SK-N-SH (cell line): ENCODE measurements around the gene AFAP1. TPM values are rescaled to one million over a fixed set of nuclear protein-coding genes. Genes with fewer than 3 reads are reported as not detected.

ENCODE experiments used
- CTCF ChIA-PET: fragments of 300-600, 350-600 bp; formaldehyde crosslinking; extraction: SDS; loops from one replicate; lab custom pipeline; 2021; lab: Yijun Ruan, JAX
- POLR2A ChIA-PET: fragments of 350-600 bp; sonication (Branson Sonifier 250); formaldehyde crosslinking; extraction: SDS; loops from one replicate; lab custom pipeline; 2020; ENCODE audit warnings: antibody characterized with exemption, inconsistent platforms; lab: Yijun Ruan, JAX
- DNase-seq: peaks from one replicate; pipeline ENCODE4 v3.0.0; 2012
- H2AFZ ChIP-seq: fragments of 200-600 bp; sonication (generic); 2 replicates; pipeline ENCODE4 v1.8.1; 2016; ENCODE audit warnings: antibody characterized with exemption, mild to moderate bottlenecking, low read depth
- H3F3A ChIP-seq: fragments of 200-600 bp; sonication (generic); replicated peaks from 2 replicates; pipeline ENCODE3; 2016; ENCODE audit warnings: antibody characterized with exemption, mild to moderate bottlenecking; ENCODE audit not compliant: insufficient read depth
- H3K27ac ChIP-seq, 2 experiments: fragments of 200-500 bp in 1 of 2; fragments of 200-600 bp in 1 of 2; sonication (Bioruptor generic) in 1 of 2; sonication (generic), shearing (Covaris generic) in 1 of 2; 2 replicates each; pipeline versions ENCODE4 v1.5.1 to v1.6.1; 2014 to 2016; ENCODE audit warnings: low read depth in 2 of 2, inconsistent platforms in 1 of 2, low read length in 1 of 2, mild to moderate bottlenecking in 1 of 2, mixed read lengths in 1 of 2
- H3K27me3 ChIP-seq: fragments of 200-600 bp; sonication (generic), shearing (Covaris generic); 2 replicates; pipeline ENCODE4 v1.6.1; 2016; ENCODE audit warnings: mixed run types; ENCODE audit not compliant: insufficient read depth
- H3K36me3 ChIP-seq, 2 experiments: fragments of 200-500 bp in 1 of 2; fragments of 200-600 bp in 1 of 2; sonication (Bioruptor generic) in 1 of 2; sonication (generic) in 1 of 2; replicated peaks in 1 of 2; 2 replicates each; pipeline versions ENCODE3 to v1.5.1; 2014 to 2016; ENCODE audit warnings: low read length in 1 of 2, mild to moderate bottlenecking in 1 of 2; ENCODE audit not compliant: insufficient read depth in 2 of 2, control insufficient read depth in 1 of 2
- H3K4me1 ChIP-seq, 2 experiments: fragments of 200-500 bp in 1 of 2; fragments of 200-600 bp in 1 of 2; sonication (Bioruptor generic) in 1 of 2; sonication (generic), shearing (Covaris generic) in 1 of 2; 2 replicates each; pipeline versions ENCODE4 v1.5.1 to v1.6.1; 2014 to 2016; ENCODE audit warnings: low read depth in 1 of 2, low read length in 1 of 2, mixed run types in 1 of 2; ENCODE audit not compliant: insufficient read depth in 2 of 2, control insufficient read depth in 1 of 2
- H3K4me2 ChIP-seq: fragments of 200-600 bp; sonication (generic), shearing (Covaris generic); 2 replicates; pipeline ENCODE4 v1.6.1; 2017; ENCODE audit warnings: mixed run types
- H3K4me3 ChIP-seq, 2 experiments: fragments of 200-500 bp in 1 of 2; fragments of 200-600 bp in 1 of 2; sonication (Bioruptor generic) in 1 of 2; sonication (generic), shearing (Covaris generic) in 1 of 2; 2 replicates each; pipeline versions ENCODE4 v1.5.1 to v1.8.1; 2014 to 2016; ENCODE audit warnings: low read depth in 2 of 2, inconsistent platforms in 1 of 2, low read length in 1 of 2, mild to moderate bottlenecking in 1 of 2, mixed read lengths in 1 of 2, moderate library complexity in 1 of 2
- H3K79me2 ChIP-seq: fragments of 200-600 bp; sonication (generic); 2 replicates; pipeline ENCODE4 v1.8.1; 2017; ENCODE audit warnings: mild to moderate bottlenecking; ENCODE audit not compliant: insufficient read depth
- H3K9ac ChIP-seq: fragments of 200-600 bp; sonication (generic); 2 replicates; pipeline ENCODE4 v1.6.1; 2017; ENCODE audit warnings: mixed run types
- H3K9me2 ChIP-seq: fragments of 200-600 bp; sonication (generic); 2 replicates; pipeline ENCODE4 v1.6.1; 2017; ENCODE audit warnings: mixed run types
- H3K9me3 ChIP-seq: fragments of 200-600 bp; sonication (generic); 2 replicates; pipeline ENCODE4 v1.6.1; 2017; ENCODE audit warnings: mixed run types, mild to moderate bottlenecking, moderate library complexity
- H4K20me1 ChIP-seq: fragments of 200-600 bp; sonication (generic); 2 replicates; pipeline ENCODE4 v1.6.1; 2017; ENCODE audit warnings: mild to moderate bottlenecking, mixed run types; ENCODE audit not compliant: insufficient read depth
- CHD2 ChIP-seq: fragments of 150-350 bp; IDR thresholded peaks from 2 replicates; pipeline ENCODE4 v1.6.1; 2018; ENCODE audit warnings: low read length; ENCODE audit not compliant: partially characterized antibody
- EP300 ChIP-seq, 2 experiments: IDR thresholded peaks; 2 replicates each; pipeline versions ENCODE4 v1.4.0 to v1.6.1; 2012; ENCODE audit warnings: borderline replicate concordance in 1 of 2, low read depth in 1 of 2, low read length in 1 of 2
- EZH2phosphoT487 ChIP-seq: fragments of 200-600 bp; sonication (generic); IDR thresholded peaks from 2 replicates; pipeline ENCODE4 v1.6.1; 2017; ENCODE audit warnings: low read depth, mixed run types, mild to moderate bottlenecking, antibody characterized with exemption, moderate library complexity, borderline replicate concordance
- FOSL2 ChIP-seq: IDR thresholded peaks from 2 replicates; pipeline ENCODE4 v1.4.0; 2012; ENCODE audit warnings: low read depth, mild to moderate bottlenecking, moderate library complexity, borderline replicate concordance
- FOXJ3 ChIP-seq: sonication (generic); formaldehyde crosslinking; IDR thresholded peaks from 2 replicates; pipeline ENCODE4 v1.5.1; 2020; ENCODE audit warnings: mild to moderate bottlenecking, missing genetic modification reagents
- FOXM1 ChIP-seq: IDR thresholded peaks from 2 replicates; pipeline ENCODE4 v1.4.0; 2012; ENCODE audit warnings: low read depth, mild to moderate bottlenecking
- GABPA ChIP-seq: IDR thresholded peaks from 2 replicates; pipeline ENCODE4 v1.4.0; 2012; ENCODE audit warnings: low read depth, mild to moderate bottlenecking
- GATA2 ChIP-seq: sonication (generic); formaldehyde crosslinking; IDR thresholded peaks from 2 replicates; pipeline ENCODE4 v1.5.0; 2020; ENCODE audit warnings: mild to moderate bottlenecking, missing genetic modification reagents
- JUND ChIP-seq: IDR thresholded peaks from 2 replicates; pipeline ENCODE4 v1.4.0; 2012
- NRF1 ChIP-seq: IDR thresholded peaks from 2 replicates; pipeline ENCODE4 v1.6.1; 2012; ENCODE audit warnings: low read depth, mild to moderate bottlenecking, low read length
- POLR2AphosphoS5 ChIP-seq: IDR thresholded peaks from 2 replicates; pipeline ENCODE4 v1.6.1; 2012; ENCODE audit warnings: low read depth, low read length
- RAD21 ChIP-seq: IDR thresholded peaks from 2 replicates; pipeline ENCODE4 v1.6.1; 2012; ENCODE audit warnings: mild to moderate bottlenecking, low read length
- RCOR1 ChIP-seq: fragments of 150-350 bp; IDR thresholded peaks from 2 replicates; pipeline ENCODE4 v1.6.1; 2017; ENCODE audit warnings: antibody characterized with exemption, low read length
- SIN3A ChIP-seq: IDR thresholded peaks from 2 replicates; pipeline ENCODE4 v1.6.1; 2012; ENCODE audit warnings: low read depth, mild to moderate bottlenecking, low read length, moderate library complexity, borderline replicate concordance
- SMC3 ChIP-seq: IDR thresholded peaks from 2 replicates; pipeline ENCODE4 v1.6.1; 2012; ENCODE audit warnings: low read depth, low read length, improper control_type of control experiment
- TEAD4 ChIP-seq: IDR thresholded peaks from 2 replicates; pipeline ENCODE4 v1.4.0; 2012; ENCODE audit warnings: mild to moderate bottlenecking, borderline replicate concordance; ENCODE audit not compliant: insufficient read depth
- WGBS: methylation state at CpG from one replicate; pipeline ENCODE4 v1.1.6; 2017; ENCODE audit warnings: low lambda C conversion rate; 5-methylcytosine and 5-hydroxymethylcytosine counted together
- polyA plus RNA-seq, 3 experiments: library from polyadenylated mRNA; depleted of rRNA; stranded (reverse); fragments of >200 nt; gene quantifications; 2 replicates each; pipeline ENCODE4 v1.2.3, GENCODE V29; 2012
- TF ChIP-seq, protein P1 (sequence below): IDR thresholded peaks from 2 replicates; pipeline ENCODE4 v1.4.0; 2012; ENCODE audit warnings: low read depth, borderline replicate concordance
- TF ChIP-seq, protein P2 (sequence below): fragments of 150-350 bp; IDR thresholded peaks from 2 replicates; pipeline ENCODE4 v1.6.1; 2016; ENCODE audit warnings: mild to moderate bottlenecking, low read depth, low read length

AFAP1 gene
- polyA plus RNA-seq, 1 of the 3 experiments (the other 2 are of a cell fraction): 67.9 TPM

DNA sequence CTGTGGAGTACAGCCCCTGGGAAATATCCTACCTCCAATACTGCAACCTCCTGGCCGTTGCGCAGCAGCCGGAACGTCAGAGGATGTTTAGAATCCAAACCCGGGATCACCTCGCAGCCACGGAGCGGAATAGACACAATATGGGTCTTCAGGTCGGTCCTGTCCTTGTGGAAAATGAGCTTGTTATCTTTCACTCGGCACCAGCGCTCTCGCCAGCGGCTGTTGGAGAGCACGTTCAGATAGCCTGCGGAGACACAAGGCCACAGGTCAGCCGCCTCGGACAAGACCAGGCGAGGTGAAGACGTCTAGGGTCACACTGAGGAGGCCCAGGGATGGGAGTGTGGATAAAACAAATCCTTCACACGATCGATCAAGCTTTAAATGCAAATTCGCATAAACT, 139.3 kb downstream of the AFAP1 start:
- CTCF ChIA-PET: interaction anchor here (1.0 to 13.1 kb wide), 8 partner anchors 20 to 210 kb away, joined by 3 to 231 read pairs (median 136); partner anchors contain the start of gene AFAP1
- Histone ChIP-seq H3K9me2 (no peaks in the 10 kb centered on the region), H3K79me2 (peaks cover 92% of the 10 kb centered on the region), H3K36me3 (peaks cover 62 to 72% of the 10 kb centered on the region in 2 experiments), H3K4me1 (peaks cover 11 to 13% of the 10 kb centered on the region in 2 experiments; a peak in 3 of 4 replicates), H2AFZ (no peak overlapping the region), H3K27me3 (no peaks in the 10 kb centered on the region), H3K9me3 (no peaks in the 10 kb centered on the region), H4K20me1 (peaks cover 10% of the 10 kb centered on the region), H3F3A (peaks cover 43% of the 10 kb centered on the region), H3K4me2 (no peak overlapping the region), H3K9ac (no peak overlapping the region), H3K27ac (no peak overlapping the region; a peak in 1 of 4 replicates), H3K4me3 (no peak overlapping the region)
- POLR2A ChIA-PET: no interaction called here
- no peak for TF ChIP-seq GATA2 (CRISPR knock-in tag)
- no peak for TF ChIP-seq GABPA
- TF ChIP-seq, protein P1, sequence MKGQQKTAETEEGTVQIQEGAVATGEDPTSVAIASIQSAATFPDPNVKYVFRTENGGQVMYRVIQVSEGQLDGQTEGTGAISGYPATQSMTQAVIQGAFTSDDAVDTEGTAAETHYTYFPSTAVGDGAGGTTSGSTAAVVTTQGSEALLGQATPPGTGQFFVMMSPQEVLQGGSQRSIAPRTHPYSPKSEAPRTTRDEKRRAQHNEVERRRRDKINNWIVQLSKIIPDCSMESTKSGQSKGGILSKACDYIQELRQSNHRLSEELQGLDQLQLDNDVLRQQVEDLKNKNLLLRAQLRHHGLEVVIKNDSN: no peak
- no peak for TF ChIP-seq RAD21
- TF ChIP-seq SIN3A: no peak
- TF ChIP-seq FOXM1: no peak
- no peak for TF ChIP-seq JUND
- no peak for TF ChIP-seq TEAD4
- TF ChIP-seq EP300 (IDR thresholded peaks at IDR 0.05; ENCODE audit: borderline replicate concordance in 1 of 2, low read depth in 1 of 2, low read length in 1 of 2): no peak
- no peak for TF ChIP-seq EZH2phosphoT487
- TF ChIP-seq RCOR1: no peak
- TF ChIP-seq CHD2: no peak
- no peak for TF ChIP-seq POLR2AphosphoS5
- no peak for TF ChIP-seq FOXJ3 (CRISPR knock-in tag)
- TF ChIP-seq, protein P2, sequence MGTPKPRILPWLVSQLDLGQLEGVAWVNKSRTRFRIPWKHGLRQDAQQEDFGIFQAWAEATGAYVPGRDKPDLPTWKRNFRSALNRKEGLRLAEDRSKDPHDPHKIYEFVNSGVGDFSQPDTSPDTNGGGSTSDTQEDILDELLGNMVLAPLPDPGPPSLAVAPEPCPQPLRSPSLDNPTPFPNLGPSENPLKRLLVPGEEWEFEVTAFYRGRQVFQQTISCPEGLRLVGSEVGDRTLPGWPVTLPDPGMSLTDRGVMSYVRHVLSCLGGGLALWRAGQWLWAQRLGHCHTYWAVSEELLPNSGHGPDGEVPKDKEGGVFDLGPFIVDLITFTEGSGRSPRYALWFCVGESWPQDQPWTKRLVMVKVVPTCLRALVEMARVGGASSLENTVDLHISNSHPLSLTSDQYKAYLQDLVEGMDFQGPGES: no peak
- no peak for TF ChIP-seq SMC3
- 96% methylated on average over 21 of the region's 22 CpGs for WGBS
- no peak for DNase-seq

DNA sequence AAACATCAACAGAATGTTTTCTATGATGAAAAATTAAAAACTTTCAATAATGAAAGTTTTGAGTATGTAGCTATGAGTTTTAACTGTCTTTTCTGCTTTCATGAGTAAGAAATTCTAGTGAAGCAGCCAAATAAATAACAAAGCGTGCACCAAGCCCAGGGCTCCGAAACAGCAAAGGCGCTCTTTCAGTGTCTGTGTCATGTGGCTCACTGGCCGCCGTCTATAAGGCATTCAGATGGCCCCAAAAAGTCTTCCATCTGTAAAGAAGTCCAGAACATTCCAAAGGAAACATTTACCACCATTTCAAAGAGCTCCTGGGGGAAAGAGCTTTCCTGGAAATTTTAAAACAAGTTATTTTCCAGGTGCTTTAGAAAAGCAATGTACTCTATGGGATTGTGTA, 139.9 kb downstream of the AFAP1 start:
- H3F3A ChIP-seq: peaks cover 41% of the 10 kb centered on the region
- ChIA-PET CTCF (interaction anchor here (1.0 to 13.1 kb wide), 7 partner anchors 20 to 187 kb away, joined by 3 to 231 read pairs (median 137); partner anchors contain the start of gene AFAP1), POLR2A (no interaction called here)
- no peak overlapping the region for H3K4me2 ChIP-seq
- H3K4me1 ChIP-seq: peaks cover 6 to 8% of the 10 kb centered on the region in 2 experiments; a peak in 3 of 4 replicates
- DNase-seq: no peak
- peaks cover 63 to 79% of the 10 kb centered on the region in 2 experiments for H3K36me3 ChIP-seq
- no peak for TF ChIP-seq JUND
- no peak for TF ChIP-seq POLR2AphosphoS5
- TF ChIP-seq NRF1: no peak
- TF ChIP-seq GATA2 (CRISPR knock-in tag): no peak
- no peak for TF ChIP-seq FOSL2
- no peaks in the 10 kb centered on the region for H3K27me3 ChIP-seq
- no peak overlapping the region; a peak in 1 of 4 replicates for H3K27ac ChIP-seq
- H3K9ac ChIP-seq: no peak overlapping the region
- H3K79me2 ChIP-seq: peaks cover 92% of the 10 kb centered on the region
- no peak overlapping the region for H3K4me3 ChIP-seq
- H2AFZ ChIP-seq: no peak overlapping the region
- H4K20me1 ChIP-seq: peaks cover 10% of the 10 kb centered on the region
- no peaks in the 10 kb centered on the region for H3K9me2 ChIP-seq
- no peaks in the 10 kb centered on the region for H3K9me3 ChIP-seq
- WGBS: 95% methylated on average over 5 of the region's 5 CpGs
